ENCODE results near the gene SPEF2.

DNA sequence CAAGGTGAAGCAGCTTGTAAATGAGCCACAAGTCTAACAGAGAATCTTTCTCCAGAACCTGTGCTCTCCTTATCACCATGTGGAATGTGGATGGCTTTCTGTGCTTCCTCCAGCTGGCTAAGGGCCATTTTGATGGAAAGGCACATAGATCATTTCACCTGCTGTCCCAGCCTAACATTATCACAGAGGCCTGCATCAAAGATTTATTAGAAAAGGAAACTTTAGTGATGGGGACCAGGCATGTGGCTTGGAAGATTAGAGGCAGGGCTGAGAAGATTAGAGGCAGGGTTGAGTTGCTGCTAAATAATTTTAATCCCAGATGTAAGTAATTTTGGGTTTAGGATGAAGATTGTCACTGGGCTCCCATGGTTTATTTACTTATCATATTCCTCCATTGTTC is 6.3 kb downstream of the SPEF2 start:
- TF ChIP-seq, protein P1, sequence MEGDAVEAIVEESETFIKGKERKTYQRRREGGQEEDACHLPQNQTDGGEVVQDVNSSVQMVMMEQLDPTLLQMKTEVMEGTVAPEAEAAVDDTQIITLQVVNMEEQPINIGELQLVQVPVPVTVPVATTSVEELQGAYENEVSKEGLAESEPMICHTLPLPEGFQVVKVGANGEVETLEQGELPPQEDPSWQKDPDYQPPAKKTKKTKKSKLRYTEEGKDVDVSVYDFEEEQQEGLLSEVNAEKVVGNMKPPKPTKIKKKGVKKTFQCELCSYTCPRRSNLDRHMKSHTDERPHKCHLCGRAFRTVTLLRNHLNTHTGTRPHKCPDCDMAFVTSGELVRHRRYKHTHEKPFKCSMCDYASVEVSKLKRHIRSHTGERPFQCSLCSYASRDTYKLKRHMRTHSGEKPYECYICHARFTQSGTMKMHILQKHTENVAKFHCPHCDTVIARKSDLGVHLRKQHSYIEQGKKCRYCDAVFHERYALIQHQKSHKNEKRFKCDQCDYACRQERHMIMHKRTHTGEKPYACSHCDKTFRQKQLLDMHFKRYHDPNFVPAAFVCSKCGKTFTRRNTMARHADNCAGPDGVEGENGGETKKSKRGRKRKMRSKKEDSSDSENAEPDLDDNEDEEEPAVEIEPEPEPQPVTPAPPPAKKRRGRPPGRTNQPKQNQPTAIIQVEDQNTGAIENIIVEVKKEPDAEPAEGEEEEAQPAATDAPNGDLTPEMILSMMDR (conservative IDR thresholded peaks at IDR 0.05; ENCODE audit: low read depth in 2 of 2): no peak
- TF ChIP-seq JUNB (IDR thresholded peaks at IDR 0.05; ENCODE audit: unreplicated experiment) (no peak), EZH2 (IDR thresholded peaks at IDR 0.05; ENCODE audit: low read depth, unreplicated experiment) (no peak)
